Right lobe of liver (tissue), 4 donors: ENCODE results near the gene HACD2.

ENCODE experiments used
- CTCF ChIP-seq, 4 donors: fragments of 200-600 bp in 3 of 4; fragments of 450-650 bp in 1 of 4; IDR thresholded peaks; one replicate each; pipeline versions ENCODE4 v1.5.1 to v1.8.0; 2016 to 2022; ENCODE audit warnings: antibody characterized with exemption in 4 of 4, mild to moderate bottlenecking in 2 of 4
- POLR2A ChIP-seq: fragments of 450-650 bp; IDR thresholded peaks from one replicate; pipeline ENCODE4 v1.6.1; 2017; ENCODE audit warnings: antibody characterized with exemption, mild to moderate bottlenecking
- donor health status: DM: no; HTN: no; CAD: no.
- donor health status: DM: no; HTN: no; CAD: no.
- donor health status: DM: no; HTN: yes; CAD: no.

- TF ChIP-seq CTCF (IDR thresholded peaks at IDR 0.05), result no peak
- no peak for TF ChIP-seq POLR2A
Measured at GRCh38 chr3:123451186-123451585, 133.7 kb downstream of the HACD2 start.
